ENCODE data around the gene ICE1. TPM values are rescaled to one million over a fixed set of nuclear protein-coding genes. Genes with fewer than 3 reads are reported as not detected.

Gene ICE1
- total RNA-seq, 2 donors from 2014 or later, result 36.9 to 40.5 TPM

DNA sequence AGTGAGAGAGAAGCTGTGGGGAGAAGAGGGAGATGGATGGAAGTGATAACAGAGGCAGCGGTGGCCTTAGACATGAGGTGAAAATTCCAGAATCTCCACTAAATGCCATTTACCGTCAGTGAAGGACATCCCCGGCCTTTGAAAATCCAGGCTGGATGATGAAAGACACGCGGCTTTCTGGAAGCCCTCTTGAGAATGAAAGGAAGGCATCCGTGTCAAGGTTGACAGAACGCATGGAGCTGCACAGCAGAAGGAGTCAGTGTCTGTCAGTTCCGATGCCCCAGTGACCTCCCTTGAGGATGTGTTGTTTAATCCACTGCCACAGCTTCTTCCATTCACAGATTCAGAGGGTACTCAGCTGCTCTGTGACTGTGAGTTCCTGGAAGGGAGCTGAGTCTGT, 114.9 kb downstream of the ICE1 start:
- DNase-seq, result no peak
- Histone ChIP-seq H3K9ac (ENCODE audit: extremely low read depth, low read length, poor library complexity, severe bottlenecking) (no peak overlapping the region), H3K27ac (ENCODE audit: low read depth, low read length) (no peak overlapping the region), H3K9me3 (ENCODE audit: control insufficient read depth, low read length) (no peaks in the 10 kb centered on the region), H3K36me3 (ENCODE audit: control insufficient read depth, insufficient read depth, low read length) (no peaks in the 10 kb centered on the region), H3K4me3 (ENCODE audit: low read length) (no peak overlapping the region), H3K4me1 (ENCODE audit: control insufficient read depth, insufficient read depth, low read length) (no peaks in the 10 kb centered on the region), H3K27me3 (ENCODE audit: control insufficient read depth, insufficient read depth, low read length, poor library complexity, severe bottlenecking) (no peaks in the 10 kb centered on the region)
- WGBS, 2 experiments (ENCODE audit: insufficient coverage in 1 of 2, insufficient read length in 1 of 2), result 93% methylated on average over 5 to 8 of the region's 8 CpGs
- Mint-ChIP-seq H3K4me3 (no peak overlapping the region), H3K4me1 (peaks cover 11% of the 10 kb centered on the region), H3K9me3 (no peaks in the 10 kb centered on the region), H3K27ac (no peak overlapping the region), H3K27me3 (ENCODE audit: insufficient read depth) (peaks cover 6% of the 10 kb centered on the region), H3K36me3 (ENCODE audit: low read depth) (no peaks in the 10 kb centered on the region)
- TF ChIP-seq, protein P1, sequence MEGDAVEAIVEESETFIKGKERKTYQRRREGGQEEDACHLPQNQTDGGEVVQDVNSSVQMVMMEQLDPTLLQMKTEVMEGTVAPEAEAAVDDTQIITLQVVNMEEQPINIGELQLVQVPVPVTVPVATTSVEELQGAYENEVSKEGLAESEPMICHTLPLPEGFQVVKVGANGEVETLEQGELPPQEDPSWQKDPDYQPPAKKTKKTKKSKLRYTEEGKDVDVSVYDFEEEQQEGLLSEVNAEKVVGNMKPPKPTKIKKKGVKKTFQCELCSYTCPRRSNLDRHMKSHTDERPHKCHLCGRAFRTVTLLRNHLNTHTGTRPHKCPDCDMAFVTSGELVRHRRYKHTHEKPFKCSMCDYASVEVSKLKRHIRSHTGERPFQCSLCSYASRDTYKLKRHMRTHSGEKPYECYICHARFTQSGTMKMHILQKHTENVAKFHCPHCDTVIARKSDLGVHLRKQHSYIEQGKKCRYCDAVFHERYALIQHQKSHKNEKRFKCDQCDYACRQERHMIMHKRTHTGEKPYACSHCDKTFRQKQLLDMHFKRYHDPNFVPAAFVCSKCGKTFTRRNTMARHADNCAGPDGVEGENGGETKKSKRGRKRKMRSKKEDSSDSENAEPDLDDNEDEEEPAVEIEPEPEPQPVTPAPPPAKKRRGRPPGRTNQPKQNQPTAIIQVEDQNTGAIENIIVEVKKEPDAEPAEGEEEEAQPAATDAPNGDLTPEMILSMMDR (conservative IDR thresholded peaks at IDR 0.05), result no peak

DNA sequence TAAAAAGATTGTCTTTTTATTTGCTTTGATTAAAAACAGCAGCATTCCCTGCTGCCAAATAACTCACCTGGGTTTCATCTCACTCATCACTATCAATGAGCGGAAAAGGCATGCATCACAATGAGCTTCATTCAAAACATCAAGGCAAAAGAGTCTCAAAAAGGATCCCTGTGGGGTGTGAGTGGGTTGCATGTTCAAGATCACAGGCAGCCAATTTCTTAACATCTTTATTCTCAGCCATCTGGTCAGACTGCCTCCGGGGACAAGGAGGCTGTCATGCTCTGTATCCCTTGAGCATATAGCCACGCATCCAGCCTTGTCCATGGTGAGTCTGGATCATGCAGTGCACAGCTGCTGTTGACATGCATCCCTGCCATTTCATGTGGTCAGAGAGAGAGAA, 117.1 kb downstream of the ICE1 start:
- no peaks in the 10 kb centered on the region for H3K9me3 Mint-ChIP-seq

More for the DNA sequence above, 117.1 kb downstream of the ICE1 start:
- no peak overlapping the region for H3K27ac Mint-ChIP-seq
- Histone ChIP-seq H3K4me1 (ENCODE audit: control insufficient read depth, insufficient read depth, low read length) (no peaks in the 10 kb centered on the region), H3K36me3 (ENCODE audit: control insufficient read depth, insufficient read depth, low read length) (no peaks in the 10 kb centered on the region), H3K9me3 (ENCODE audit: control insufficient read depth, low read length) (no peaks in the 10 kb centered on the region), H3K4me3 (ENCODE audit: low read length) (no peak overlapping the region), H3K27ac (ENCODE audit: low read depth, low read length) (no peak overlapping the region), H3K27me3 (ENCODE audit: control insufficient read depth, insufficient read depth, low read length, poor library complexity, severe bottlenecking) (no peaks in the 10 kb centered on the region), H3K9ac (ENCODE audit: extremely low read depth, low read length, poor library complexity, severe bottlenecking) (no peak overlapping the region)
- H3K36me3 Mint-ChIP-seq (ENCODE audit: low read depth), result no peaks in the 10 kb centered on the region
- H3K4me1 Mint-ChIP-seq, result peaks cover 18% of the 10 kb centered on the region
- H3K27me3 Mint-ChIP-seq (ENCODE audit: insufficient read depth), result peaks cover 2% of the 10 kb centered on the region
- TF ChIP-seq, protein P1 (conservative IDR thresholded peaks at IDR 0.05), result no peak
- WGBS, 2 experiments (ENCODE audit: insufficient coverage in 1 of 2, insufficient read length in 1 of 2), result 42 to 57% methylated on average over 2 to 3 of the region's 3 CpGs
- no peak for DNase-seq
- H3K4me3 Mint-ChIP-seq, result no peak overlapping the region
